ENCODE results near the gene AGBL2.
"Not testable (repeated sequence)": the region's sequence is repeated elsewhere in the genome, so short reads cannot be mapped to it uniquely, and the experiment has no call there.

AGBL2 gene

GRCh38 chr11:47664936-47665335 lies 50.2 kb downstream of the AGBL2 start:
- ATAC-seq, H3K27me3 Mint-ChIP-seq, H3K9me3 Mint-ChIP-seq, H3K4me1 Mint-ChIP-seq, H3K36me3 Mint-ChIP-seq, H3K27ac Mint-ChIP-seq: not testable (repeated sequence)
- H3K4me3 Mint-ChIP-seq = peak overlapping the region; percentile 21

GRCh38 chr11:47661245-47661644 lies 53.9 kb downstream of the AGBL2 start:
- Mint-ChIP-seq H3K9me3 (no peaks in the 10 kb centered on the region), H3K27me3 (no peaks in the 10 kb centered on the region), H3K36me3 (no peaks in the 10 kb centered on the region), H3K4me1 (no peaks in the 10 kb centered on the region), H3K27ac (no peak overlapping the region), H3K4me3 (no peak overlapping the region)
- ATAC-seq = no peak

- H3K36me3 Mint-ChIP-seq = no peaks in the 10 kb centered on the region
- ATAC-seq = no peak
- H3K27ac Mint-ChIP-seq = no peak overlapping the region
Measured at GRCh38 chr11:47659276-47659675, 55.9 kb downstream of the AGBL2 start.

GRCh38 chr11:47656260-47656885 lies 58.8 kb downstream of the AGBL2 start:
- H3K27ac Mint-ChIP-seq = no peak overlapping the region
- ATAC-seq = no peak
- H3K27me3 Mint-ChIP-seq = no peaks in the 10 kb centered on the region
- no peaks in the 10 kb centered on the region for H3K4me1 Mint-ChIP-seq
- H3K9me3 Mint-ChIP-seq = peaks cover 3% of the 10 kb centered on the region
- no peak overlapping the region for H3K4me3 Mint-ChIP-seq
- no peaks in the 10 kb centered on the region for H3K36me3 Mint-ChIP-seq

More at GRCh38 chr11:47659276-47659675, 55.9 kb downstream of the AGBL2 start:
- no peaks in the 10 kb centered on the region for H3K4me1 Mint-ChIP-seq
- no peak overlapping the region for H3K4me3 Mint-ChIP-seq
- no peaks in the 10 kb centered on the region for H3K27me3 Mint-ChIP-seq
- H3K9me3 Mint-ChIP-seq = no peaks in the 10 kb centered on the region

GRCh38 chr11:47651818-47652469 lies 63.2 kb downstream of the AGBL2 start:
- no peak for ATAC-seq
- H3K9me3 Mint-ChIP-seq = peaks cover 3% of the 10 kb centered on the region
- no peak overlapping the region for H3K27ac Mint-ChIP-seq
- H3K36me3 Mint-ChIP-seq = no peaks in the 10 kb centered on the region
- no peaks in the 10 kb centered on the region for H3K4me1 Mint-ChIP-seq
- no peaks in the 10 kb centered on the region for H3K27me3 Mint-ChIP-seq
- no peak overlapping the region for H3K4me3 Mint-ChIP-seq

- peaks cover 3% of the 10 kb centered on the region for H3K9me3 Mint-ChIP-seq
- no peaks in the 10 kb centered on the region for H3K36me3 Mint-ChIP-seq
- no peak overlapping the region for H3K27ac Mint-ChIP-seq
- no peak for ATAC-seq
- no peaks in the 10 kb centered on the region for H3K4me1 Mint-ChIP-seq
- H3K4me3 Mint-ChIP-seq = no peak overlapping the region
- H3K27me3 Mint-ChIP-seq = no peaks in the 10 kb centered on the region
Measured at GRCh38 chr11:47649276-47649675, 65.9 kb downstream of the AGBL2 start.

- Mint-ChIP-seq H3K4me1 (peaks cover 19% of the 10 kb centered on the region), H3K36me3 (no peaks in the 10 kb centered on the region), H3K27me3 (no peaks in the 10 kb centered on the region), H3K27ac (no peak overlapping the region), H3K4me3 (no peak overlapping the region), H3K9me3 (no peaks in the 10 kb centered on the region)
- no peak for ATAC-seq
Measured at GRCh38 chr11:47646019-47646418, 69.2 kb downstream of the AGBL2 start.

- peaks cover 24% of the 10 kb centered on the region for H3K4me1 Mint-ChIP-seq
- no peaks in the 10 kb centered on the region for H3K36me3 Mint-ChIP-seq
- no peaks in the 10 kb centered on the region for H3K27me3 Mint-ChIP-seq
- no peak overlapping the region for H3K4me3 Mint-ChIP-seq
- H3K27ac Mint-ChIP-seq = no peak overlapping the region
- ATAC-seq = no peak
- H3K9me3 Mint-ChIP-seq = no peaks in the 10 kb centered on the region
Measured at GRCh38 chr11:47645500-47645899, 69.7 kb downstream of the AGBL2 start.

- Mint-ChIP-seq H3K9me3 (no peaks in the 10 kb centered on the region), H3K27ac (peak within 1 kb of the TSS; percentile 96), H3K27me3 (no peaks in the 10 kb centered on the region), H3K4me3 (peak within 1 kb of the TSS; percentile 97), H3K4me1 (peaks cover 28% of the 10 kb centered on the region), H3K36me3 (peaks cover 13% of the 10 kb centered on the region)
- ATAC-seq = peak; percentile 97
Measured at GRCh38 chr11:47642099-47642855, 72.9 kb downstream of the AGBL2 start, which contains the start of gene MTCH2. MTCH2 (minus strand) TSS chr11:47642559; CDS start chr11:47642465, 94 bp downstream.

- peak overlapping the region; percentile 97 for H3K4me3 Mint-ChIP-seq
- peaks cover 13% of the 10 kb centered on the region for H3K36me3 Mint-ChIP-seq
- peaks cover 28% of the 10 kb centered on the region for H3K4me1 Mint-ChIP-seq
- ATAC-seq = no peak
- no peaks in the 10 kb centered on the region for H3K27me3 Mint-ChIP-seq
- peak overlapping the region; percentile 96 for H3K27ac Mint-ChIP-seq
- H3K9me3 Mint-ChIP-seq = no peaks in the 10 kb centered on the region
Measured at GRCh38 chr11:47641600-47642098, 73.5 kb downstream of the AGBL2 start.

GRCh38 chr11:47640506-47640905 lies 74.7 kb downstream of the AGBL2 start:
- peak overlapping the region; percentile 97 for H3K4me3 Mint-ChIP-seq

GRCh38 chr11:47636331-47636730 lies 78.8 kb downstream of the AGBL2 start:
- not testable (repeated sequence) for H3K4me3 Mint-ChIP-seq, H3K27ac Mint-ChIP-seq
- H3K36me3 Mint-ChIP-seq = peaks cover 40% of the 10 kb centered on the region

More at GRCh38 chr11:47640506-47640905, 74.7 kb downstream of the AGBL2 start:
- H3K27me3 Mint-ChIP-seq, H3K27ac Mint-ChIP-seq, H3K9me3 Mint-ChIP-seq, ATAC-seq: not testable (repeated sequence)
- Mint-ChIP-seq H3K36me3 (peaks cover 17% of the 10 kb centered on the region), H3K4me1 (peaks cover 28% of the 10 kb centered on the region)

GRCh38 chr11:47631473-47631872 lies 83.7 kb downstream of the AGBL2 start:
- Mint-ChIP-seq H3K36me3 (peaks cover 64% of the 10 kb centered on the region), H3K4me1 (no peaks in the 10 kb centered on the region), H3K27me3 (no peaks in the 10 kb centered on the region), H3K4me3 (no peak overlapping the region), H3K9me3 (no peaks in the 10 kb centered on the region), H3K27ac (no peak overlapping the region)
- ATAC-seq = no peak

More at GRCh38 chr11:47636331-47636730, 78.8 kb downstream of the AGBL2 start:
- not testable (repeated sequence) for ATAC-seq, H3K27me3 Mint-ChIP-seq, H3K9me3 Mint-ChIP-seq
- peaks cover 13% of the 10 kb centered on the region for H3K4me1 Mint-ChIP-seq

- Mint-ChIP-seq H3K4me3 (no peak overlapping the region), H3K27me3 (no peaks in the 10 kb centered on the region), H3K36me3 (peaks cover 58% of the 10 kb centered on the region), H3K27ac (no peak overlapping the region), H3K4me1 (no peaks in the 10 kb centered on the region), H3K9me3 (no peaks in the 10 kb centered on the region)
- ATAC-seq = no peak
Measured at GRCh38 chr11:47628026-47628425, 87.1 kb downstream of the AGBL2 start.

- Mint-ChIP-seq H3K36me3 (peaks cover 66% of the 10 kb centered on the region), H3K4me1 (no peaks in the 10 kb centered on the region), H3K9me3 (no peaks in the 10 kb centered on the region), H3K4me3 (no peak overlapping the region), H3K27ac (no peak overlapping the region), H3K27me3 (no peaks in the 10 kb centered on the region)
- ATAC-seq = no peak
Measured at GRCh38 chr11:47626234-47626633, 88.9 kb downstream of the AGBL2 start.
